GM19099 (cell line): ENCODE measurements around the gene CA5B.

Experiments used
- POLR2A ChIP-seq: IDR thresholded peaks from 3 replicates; pipeline ENCODE4 v1.6.1; 2011; ENCODE audit warnings: low read depth; ENCODE audit not compliant: insufficient read length; ENCODE audit errors: extremely low read depth

Gene CA5B, protein sequence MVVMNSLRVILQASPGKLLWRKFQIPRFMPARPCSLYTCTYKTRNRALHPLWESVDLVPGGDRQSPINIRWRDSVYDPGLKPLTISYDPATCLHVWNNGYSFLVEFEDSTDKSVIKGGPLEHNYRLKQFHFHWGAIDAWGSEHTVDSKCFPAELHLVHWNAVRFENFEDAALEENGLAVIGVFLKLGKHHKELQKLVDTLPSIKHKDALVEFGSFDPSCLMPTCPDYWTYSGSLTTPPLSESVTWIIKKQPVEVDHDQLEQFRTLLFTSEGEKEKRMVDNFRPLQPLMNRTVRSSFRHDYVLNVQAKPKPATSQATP

DNA sequence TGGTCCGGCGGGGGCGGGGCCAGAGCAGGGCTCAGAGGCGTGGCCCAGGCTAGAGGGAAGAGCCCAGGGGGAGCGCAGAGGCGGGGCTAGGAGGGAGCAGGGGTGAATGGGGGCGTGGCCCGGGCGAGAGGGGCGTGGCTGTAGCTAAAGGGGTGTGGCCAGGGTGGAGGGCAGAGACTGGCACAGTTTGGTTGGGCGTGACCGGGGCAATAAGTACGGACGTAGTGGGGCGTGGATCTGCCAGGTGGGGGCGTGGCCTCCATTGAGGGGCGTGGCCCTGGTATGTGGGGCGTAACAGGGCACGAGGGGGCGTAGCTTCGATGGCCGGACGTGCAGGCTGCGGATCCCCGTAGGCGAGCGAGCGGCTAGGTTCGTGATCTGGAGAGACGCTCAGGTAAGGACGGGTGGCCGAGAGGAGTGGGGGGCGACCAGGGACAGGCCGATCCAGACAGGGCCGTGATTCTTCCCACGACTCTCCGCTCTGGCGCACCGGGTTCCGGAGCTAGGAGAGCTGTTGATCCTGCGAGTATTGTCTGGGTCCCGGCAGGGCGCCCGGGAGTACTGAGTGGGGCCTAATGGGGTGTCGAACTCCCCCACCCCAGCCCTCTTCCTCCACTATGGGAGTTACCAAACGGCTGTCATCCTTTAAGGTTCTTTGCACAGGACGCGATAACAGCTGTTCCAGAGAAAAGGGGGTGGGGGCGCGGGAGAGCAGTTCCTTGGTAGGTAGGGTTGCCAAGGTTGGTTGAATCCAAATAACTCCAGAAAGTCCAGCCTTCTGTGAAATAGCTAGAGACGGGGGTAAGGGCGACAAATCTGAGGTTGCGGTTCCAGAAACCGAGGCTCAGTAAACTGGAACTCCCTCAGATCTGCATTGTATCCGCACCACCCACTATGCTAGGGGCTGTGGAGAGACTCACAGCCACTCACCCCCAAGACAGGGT lies at the start of gene CA5B:
TSS of gene CA5B (plus strand) at position 312 of the 944 bp plus-strand sequence. CDS start 11,754 bp downstream, outside the sequence.
- TF ChIP-seq POLR2A, result no peak

DNA sequence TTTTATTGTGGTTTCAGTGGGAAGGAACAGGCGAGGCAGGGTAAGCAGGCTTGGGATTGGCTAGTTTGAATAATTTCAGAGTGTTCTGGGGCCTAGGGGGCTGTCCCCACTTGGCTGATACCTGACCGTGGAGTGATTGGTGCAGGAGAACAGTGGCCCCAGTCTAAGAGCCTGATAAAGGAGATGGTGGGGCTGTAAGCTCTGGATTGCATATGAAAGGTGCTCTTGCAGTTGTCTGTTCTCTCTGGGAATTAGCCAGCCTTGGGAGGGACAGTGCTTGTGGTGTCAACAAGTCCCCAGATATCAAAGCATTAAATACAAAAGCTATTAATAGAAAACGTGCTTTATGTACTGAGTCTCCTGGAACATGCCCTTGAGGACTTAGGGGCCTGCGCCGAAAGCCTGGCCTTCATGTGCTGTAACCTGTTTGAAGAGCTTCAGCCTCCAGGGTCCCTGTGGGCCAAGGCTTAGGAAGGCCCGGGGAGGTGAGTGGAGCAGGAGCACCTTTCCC lies 43.1 kb upstream of the CA5B start:
- TF ChIP-seq POLR2A, result no peak

DNA sequence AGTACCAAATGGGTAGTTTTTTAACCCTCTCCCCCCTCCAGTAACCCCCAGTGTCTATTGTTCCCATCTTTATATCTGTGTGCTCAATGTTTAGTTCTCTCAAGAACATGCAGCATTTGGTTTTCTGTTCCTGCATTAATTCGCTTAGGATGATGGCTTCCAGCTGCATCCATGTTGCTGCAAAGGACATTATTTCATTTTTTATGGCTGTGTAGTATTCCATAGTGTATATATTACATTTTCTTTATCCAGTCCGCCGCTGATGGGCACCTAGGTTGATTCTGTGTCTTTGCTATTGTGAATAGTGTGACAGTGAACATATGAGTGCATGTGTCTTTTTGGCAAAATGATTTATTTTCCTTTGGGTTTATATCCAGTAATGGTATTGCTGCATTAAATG lies 41.6 kb upstream of the CA5B start:
- TF ChIP-seq POLR2A, result no peak

DNA sequence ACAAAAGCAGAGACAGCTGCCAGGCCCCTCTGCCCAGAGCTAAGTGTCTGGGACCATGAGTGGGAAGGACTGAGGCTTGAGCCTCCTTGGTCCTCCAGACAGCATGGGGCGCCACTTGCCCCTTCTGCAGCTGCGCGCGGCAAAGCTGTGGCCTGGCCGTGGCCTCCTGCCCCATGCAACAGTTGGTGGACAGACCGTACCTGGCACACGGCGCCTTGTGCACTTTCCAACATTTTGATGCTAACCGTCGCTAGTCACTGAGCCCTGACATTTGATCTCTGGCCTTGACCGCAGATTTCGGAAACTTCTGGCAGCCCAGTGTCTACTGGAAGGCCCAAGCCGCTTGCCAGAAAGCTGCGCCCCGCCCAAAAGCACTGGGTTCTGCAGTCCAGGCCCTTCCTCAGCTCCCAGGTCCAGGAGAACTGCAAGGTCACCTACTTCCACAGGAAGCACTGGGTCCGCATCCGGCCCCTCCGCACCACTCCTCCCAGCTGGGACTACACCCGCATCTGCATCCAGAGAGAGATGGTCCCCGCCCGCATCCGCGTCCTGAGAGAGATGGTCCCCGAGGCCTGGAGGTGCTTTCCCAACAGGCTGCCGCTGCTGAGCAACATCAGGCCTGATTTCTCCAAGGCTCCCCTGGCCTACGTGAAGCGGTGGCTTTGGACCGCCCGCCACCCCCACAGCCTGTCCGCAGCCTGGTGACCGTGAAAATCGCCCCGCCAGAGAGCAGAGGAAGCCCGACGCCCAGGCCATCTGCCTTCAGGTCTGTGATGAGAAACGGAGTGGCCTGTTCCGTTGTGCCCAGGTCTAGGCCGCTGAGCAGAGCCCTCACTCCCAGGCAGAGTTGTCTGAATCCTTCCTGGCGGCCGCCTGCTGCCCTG lies 35.3 kb upstream of the CA5B start:
- no peak for TF ChIP-seq POLR2A

DNA sequence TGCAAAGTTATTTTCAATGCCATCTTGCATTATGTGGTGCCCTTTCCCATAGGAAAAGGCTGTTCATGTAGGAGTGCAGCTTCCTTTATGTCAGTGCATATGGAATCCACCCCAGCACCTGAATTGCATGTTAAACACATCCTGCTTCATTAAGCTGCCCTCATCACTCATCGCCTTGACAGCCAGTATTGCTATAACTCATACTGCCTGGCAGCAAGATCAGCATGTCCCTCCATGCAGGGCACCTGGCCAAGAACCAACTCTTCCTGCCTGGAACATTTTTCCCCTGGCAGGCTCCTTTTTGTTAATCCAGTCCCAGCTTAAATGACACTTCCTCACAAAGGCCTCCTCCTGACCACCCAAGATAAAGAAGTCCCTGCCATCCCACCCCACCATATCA lies 23.5 kb upstream of the CA5B start:
- no peak for TF ChIP-seq POLR2A

DNA sequence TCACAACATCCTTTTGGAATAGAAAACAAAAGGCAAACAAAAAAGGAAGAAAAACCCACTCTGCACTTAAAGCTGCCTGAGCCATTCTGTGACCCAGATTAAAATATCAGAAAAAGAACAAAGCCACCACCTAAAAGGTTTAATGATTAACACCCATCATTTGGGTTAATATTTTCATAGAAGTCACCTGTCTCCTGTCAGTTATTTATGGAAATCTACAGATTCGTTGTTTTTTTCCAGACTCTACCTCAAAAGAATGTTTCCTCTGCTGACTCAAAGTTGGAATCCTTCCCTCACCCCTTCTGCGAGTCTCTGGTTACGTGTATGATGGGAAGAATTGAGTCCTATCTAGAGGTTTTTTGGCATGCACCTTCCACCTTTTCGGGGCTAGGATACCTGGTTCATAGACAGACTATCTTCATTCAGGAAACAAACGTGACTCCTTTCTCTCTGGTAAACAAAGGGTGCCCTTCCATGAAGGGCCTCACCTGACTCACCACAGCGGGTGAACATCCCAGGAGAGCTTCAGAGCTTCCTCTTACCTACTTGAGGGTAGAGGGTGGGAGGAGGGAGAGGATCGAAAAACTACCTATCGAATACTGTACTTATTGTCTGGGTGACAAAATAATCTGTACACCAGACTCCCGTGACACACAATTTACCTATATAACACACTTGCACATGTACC lies 19.6 kb upstream of the CA5B start:
- TF ChIP-seq POLR2A, result no peak

DNA sequence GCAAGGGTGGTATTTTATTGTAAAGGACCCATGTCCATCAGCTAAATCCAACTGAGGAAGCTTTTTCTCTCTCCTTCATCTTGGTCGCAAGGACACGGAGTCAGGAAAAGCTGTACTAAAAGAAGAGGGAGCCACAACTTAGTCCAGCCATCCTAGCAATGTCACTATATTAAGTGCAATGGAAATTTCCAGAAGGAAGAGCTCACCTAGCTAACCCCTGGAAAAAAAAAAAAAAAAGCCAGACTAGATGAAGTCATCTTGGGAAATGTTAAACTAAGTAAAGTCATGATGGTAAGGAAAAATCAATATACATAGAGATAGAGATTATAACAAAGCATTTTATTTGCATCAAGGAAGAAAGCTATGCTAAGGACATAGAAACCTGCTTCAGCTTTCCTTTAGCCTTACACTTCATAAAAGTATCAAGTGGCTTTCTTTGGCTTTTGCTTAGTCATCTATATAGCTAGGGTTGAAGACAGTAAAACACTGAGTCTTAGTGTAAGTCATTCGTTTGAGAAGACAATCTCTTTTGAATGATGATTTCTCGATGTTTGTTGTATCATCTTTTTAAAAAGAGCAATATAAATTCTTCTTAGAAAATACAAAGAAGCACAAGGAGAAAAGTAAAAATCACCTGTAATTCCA lies 18.6 kb upstream of the CA5B start:
- TF ChIP-seq POLR2A, result no peak

DNA sequence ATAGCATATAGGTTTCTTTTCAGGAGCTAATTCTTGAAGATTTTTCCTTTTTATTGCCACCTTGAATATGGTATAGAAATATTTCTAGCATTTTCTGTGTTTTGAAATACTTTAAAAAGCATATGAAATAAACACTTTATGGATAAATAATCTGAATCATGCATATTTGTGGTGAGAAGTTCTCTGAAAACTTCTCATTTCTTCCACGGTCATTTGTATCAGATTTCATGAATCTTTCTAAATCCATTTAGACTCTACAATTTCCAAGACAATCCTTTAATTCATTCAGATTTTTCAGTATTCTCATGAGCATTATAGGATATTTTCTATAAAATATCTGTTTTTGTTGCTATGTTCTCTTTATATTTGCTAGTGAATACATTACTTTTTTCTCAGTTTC lies 16.2 kb upstream of the CA5B start:
- TF ChIP-seq POLR2A, result no peak

DNA sequence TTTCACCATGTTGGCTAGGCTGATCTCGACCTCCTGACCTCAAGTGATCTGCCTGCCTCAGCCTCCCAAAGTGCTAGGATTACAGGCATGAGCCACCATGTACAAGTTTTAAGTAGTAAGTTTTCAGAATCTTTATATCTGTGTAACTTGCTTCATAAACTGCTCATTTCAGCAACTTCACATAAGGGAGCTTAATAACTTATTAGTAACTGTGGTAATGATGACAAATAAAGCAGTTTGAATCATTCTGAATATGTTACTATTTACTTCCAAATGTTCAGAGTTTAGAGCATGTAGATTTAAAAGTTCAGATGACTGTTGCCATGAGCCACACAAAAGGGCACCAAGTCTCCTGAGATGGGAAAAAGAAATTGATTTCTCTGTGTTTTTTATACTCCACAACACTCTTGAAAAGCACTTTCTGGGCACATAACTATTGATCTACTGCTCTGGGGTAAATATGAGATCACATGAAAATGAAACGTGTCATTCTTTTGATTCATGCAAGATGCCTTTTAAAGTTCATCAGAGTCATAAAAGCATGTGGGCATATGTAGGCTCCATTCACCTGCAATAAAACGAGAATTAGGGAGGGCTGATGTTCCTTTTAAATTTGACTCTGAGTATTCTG lies 14.1 kb upstream of the CA5B start:
- TF ChIP-seq POLR2A, result no peak

DNA sequence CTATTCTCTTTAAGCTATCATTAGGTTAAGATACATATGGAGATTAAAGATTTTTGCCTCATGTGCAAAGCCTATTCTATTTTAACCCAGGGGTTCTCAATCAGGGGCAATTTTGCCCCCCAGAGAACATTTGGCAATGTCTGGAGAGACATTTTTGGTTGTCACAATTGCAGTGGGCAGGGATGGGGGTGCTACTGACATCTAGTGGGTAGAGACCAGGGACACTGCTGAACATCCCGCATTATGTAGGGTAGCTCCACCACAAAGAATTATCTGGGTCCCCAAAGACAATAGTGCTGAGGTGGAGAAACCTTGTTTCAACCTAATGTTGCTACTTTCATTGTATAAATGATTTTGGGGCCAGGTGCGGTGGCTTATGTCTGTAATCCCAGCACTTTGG lies 13.2 kb upstream of the CA5B start:
- no peak for TF ChIP-seq POLR2A

DNA sequence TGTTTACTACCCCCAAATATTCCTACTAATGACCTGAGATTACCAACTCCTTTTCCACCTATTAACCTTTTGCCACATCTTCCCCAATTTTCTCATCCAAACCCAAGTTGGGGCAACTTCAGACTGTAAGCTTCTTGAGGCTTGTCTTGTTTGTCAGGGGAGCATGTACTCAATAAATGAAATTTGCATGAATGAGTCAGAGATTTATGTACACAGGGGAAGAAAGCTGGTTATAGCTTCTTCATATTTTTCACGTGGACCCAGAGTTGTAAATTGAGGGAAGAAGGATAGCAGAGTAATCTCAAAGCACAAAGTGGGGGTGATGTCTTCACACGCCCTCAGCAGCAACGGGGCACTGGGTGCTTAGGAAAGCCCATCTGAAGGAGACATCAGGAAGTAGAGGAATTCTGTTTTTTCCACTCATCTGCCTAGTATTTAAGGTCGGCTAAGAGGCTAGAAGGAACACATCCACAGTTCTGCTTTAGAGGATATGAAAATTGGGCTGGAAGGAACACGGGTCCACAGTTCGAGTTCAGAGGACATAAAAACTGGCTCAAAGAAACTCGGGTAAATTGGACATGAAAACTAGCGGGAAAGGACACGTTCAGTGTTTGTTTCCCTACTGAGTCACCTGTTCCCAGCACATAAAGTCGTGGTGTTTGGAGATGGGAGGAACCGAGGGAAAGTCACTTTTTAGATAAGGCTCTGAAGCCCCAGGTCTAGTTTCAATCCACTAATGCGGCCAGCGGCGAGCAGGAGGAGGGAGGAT lies 696 bp upstream of the CA5B start:
- no peak for TF ChIP-seq POLR2A

DNA sequence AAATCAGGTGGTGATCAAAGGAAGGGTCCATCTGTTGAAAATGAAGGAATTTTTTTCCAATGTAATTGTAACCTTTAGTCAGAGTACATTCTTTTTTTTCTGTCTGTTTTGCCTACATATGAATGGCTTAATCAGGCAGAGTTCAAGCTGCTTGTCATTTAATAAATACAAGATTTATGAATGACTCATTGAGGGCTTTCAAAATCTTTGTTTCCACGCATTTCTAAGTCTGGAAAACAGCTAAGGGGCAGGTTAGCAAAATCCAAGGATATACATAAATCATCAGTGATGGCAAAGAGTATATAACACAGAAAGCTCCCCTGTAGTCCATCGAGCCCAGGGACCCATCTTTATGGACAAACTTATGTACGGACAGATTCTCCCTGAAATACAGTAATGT lies 1.8 kb downstream of the CA5B start:
- no peak for TF ChIP-seq POLR2A

DNA sequence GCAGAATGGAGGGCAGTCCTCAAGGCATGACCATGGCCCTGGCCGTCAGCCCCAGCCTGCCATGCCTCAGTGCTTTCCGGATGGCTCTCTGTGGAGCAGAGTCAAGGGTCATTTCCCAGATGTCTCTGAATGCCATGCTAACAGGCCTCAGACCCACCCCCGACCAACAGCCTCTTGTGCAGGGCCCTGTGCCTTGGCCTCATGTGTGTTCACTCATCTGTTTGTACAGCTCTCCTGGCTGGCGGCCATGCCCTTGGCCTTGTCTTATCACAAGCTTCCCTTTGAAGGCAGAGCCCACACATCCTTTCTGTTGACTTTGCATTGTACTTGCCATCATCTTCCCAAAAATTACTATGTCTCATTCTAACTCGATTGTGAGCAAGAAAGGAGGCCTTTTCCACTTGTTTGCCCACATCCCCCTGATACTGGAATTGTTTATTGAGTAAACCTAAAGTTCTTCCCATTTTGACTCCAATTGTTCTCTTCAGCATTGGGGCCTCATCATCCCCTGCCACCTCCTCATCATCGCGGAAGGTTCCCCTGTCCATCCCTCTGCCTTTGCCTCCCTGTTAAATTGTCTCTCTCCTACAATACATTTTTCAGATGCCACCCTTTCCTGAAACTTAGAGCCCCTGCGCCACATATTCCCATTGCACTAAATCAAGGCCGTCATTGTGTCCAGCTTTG lies 6.3 kb downstream of the CA5B start:
- TF ChIP-seq POLR2A, result no peak

DNA sequence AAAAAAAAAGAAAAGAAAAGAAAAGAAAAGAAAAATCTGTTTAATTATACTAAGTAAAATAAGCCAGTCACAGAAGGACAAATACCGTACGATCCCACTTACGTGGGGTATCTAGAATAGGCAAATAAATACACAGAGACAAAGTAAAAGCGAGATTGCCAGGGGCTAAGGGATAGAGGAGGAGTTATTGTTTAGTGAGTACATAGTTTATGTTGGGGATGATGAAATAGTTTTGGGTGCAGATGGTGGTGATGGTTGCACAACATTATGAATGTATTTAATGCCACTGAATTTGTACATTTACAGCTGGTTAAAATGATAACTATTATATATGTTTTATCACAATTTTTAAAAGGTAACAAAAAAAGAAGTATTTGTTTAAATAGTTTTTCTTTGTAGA lies 7.1 kb downstream of the CA5B start:
- TF ChIP-seq POLR2A, result no peak
